ENCODE results near the gene EFHC1.
"Not testable (repeated sequence)": the region's sequence is repeated elsewhere in the genome, so short reads cannot be mapped to it uniquely, and the experiment has no call there.

The EFHC1 gene

GRCh38 chr6:52438926-52439325 is 18.8 kb downstream of the EFHC1 start:
- Histone ChIP-seq H3K79me2 (ENCODE audit: low read length) (no peaks in the 10 kb centered on the region), H3K27me3 (replicated peaks; ENCODE audit: insufficient read depth, low read length) (no peaks in the 10 kb centered on the region), H3K9ac (ENCODE audit: low read length) (no peak overlapping the region), H3K4me2 (ENCODE audit: low read depth, low read length) (no peak overlapping the region), H3K4me1 (ENCODE audit: low read length) (no peaks in the 10 kb centered on the region), H3K4me3 (ENCODE audit: low read length) (no peak overlapping the region), H3K27ac (ENCODE audit: low read length) (no peak overlapping the region), H3K36me3 (replicated peaks; ENCODE audit: insufficient read depth, low read length) (no peaks in the 10 kb centered on the region), H2AFZ (ENCODE audit: low read length) (no peak overlapping the region), H3F3A (ENCODE audit: insufficient read depth, low read length) (no peaks in the 10 kb centered on the region), H3K9me2 (replicated peaks; ENCODE audit: insufficient read depth, low read length) (no peaks in the 10 kb centered on the region), H4K20me1 (ENCODE audit: insufficient read depth, low read length) (no peaks in the 10 kb centered on the region), H3K9me3 (replicated peaks; ENCODE audit: insufficient read depth, low read length) (no peaks in the 10 kb centered on the region)
- DNase-seq, result no peak
- TF ChIP-seq EZH2 (optimal IDR thresholded peaks at IDR 0.05; ENCODE audit: low read depth, low read length) (no peak), EZH2phosphoT487 (IDR thresholded peaks at IDR 0.05; ENCODE audit: low read length) (no peak)
- TF ChIP-seq, protein P1, sequence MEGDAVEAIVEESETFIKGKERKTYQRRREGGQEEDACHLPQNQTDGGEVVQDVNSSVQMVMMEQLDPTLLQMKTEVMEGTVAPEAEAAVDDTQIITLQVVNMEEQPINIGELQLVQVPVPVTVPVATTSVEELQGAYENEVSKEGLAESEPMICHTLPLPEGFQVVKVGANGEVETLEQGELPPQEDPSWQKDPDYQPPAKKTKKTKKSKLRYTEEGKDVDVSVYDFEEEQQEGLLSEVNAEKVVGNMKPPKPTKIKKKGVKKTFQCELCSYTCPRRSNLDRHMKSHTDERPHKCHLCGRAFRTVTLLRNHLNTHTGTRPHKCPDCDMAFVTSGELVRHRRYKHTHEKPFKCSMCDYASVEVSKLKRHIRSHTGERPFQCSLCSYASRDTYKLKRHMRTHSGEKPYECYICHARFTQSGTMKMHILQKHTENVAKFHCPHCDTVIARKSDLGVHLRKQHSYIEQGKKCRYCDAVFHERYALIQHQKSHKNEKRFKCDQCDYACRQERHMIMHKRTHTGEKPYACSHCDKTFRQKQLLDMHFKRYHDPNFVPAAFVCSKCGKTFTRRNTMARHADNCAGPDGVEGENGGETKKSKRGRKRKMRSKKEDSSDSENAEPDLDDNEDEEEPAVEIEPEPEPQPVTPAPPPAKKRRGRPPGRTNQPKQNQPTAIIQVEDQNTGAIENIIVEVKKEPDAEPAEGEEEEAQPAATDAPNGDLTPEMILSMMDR (IDR thresholded peaks at IDR 0.05; ENCODE audit: low read length), result no peak

GRCh38 chr6:52454556-52454955 is 34.4 kb downstream of the EFHC1 start:
- DNase-seq, result no peak
- no peak overlapping the region for H3K4me3 ChIP-seq (ENCODE audit: low read length)
- H3K4me2 ChIP-seq (ENCODE audit: low read depth, low read length), result no peak overlapping the region
- H3K4me1 ChIP-seq (ENCODE audit: low read length), result no peaks in the 10 kb centered on the region
- H3K27me3 ChIP-seq (replicated peaks; ENCODE audit: insufficient read depth, low read length), result no peaks in the 10 kb centered on the region
- H2AFZ ChIP-seq (ENCODE audit: low read length), result no peak overlapping the region
- no peaks in the 10 kb centered on the region for H3K36me3 ChIP-seq (replicated peaks; ENCODE audit: insufficient read depth, low read length)
- no peak overlapping the region for H3K9ac ChIP-seq (ENCODE audit: low read length)
- H3K9me2 ChIP-seq (replicated peaks; ENCODE audit: insufficient read depth, low read length), result no peaks in the 10 kb centered on the region
- H3K27ac ChIP-seq (ENCODE audit: low read length), result no peak overlapping the region
- H3F3A ChIP-seq (ENCODE audit: insufficient read depth, low read length), result no peaks in the 10 kb centered on the region
- no peak for TF ChIP-seq EZH2phosphoT487 (IDR thresholded peaks at IDR 0.05; ENCODE audit: low read length)
- TF ChIP-seq EZH2 (optimal IDR thresholded peaks at IDR 0.05; ENCODE audit: low read depth, low read length), result no peak
- TF ChIP-seq, protein P1 (IDR thresholded peaks at IDR 0.05; ENCODE audit: low read length), result no peak
- H3K79me2 ChIP-seq (ENCODE audit: low read length), result no peaks in the 10 kb centered on the region
- no peaks in the 10 kb centered on the region for H3K9me3 ChIP-seq (replicated peaks; ENCODE audit: insufficient read depth, low read length)
- H4K20me1 ChIP-seq (ENCODE audit: insufficient read depth, low read length), result no peaks in the 10 kb centered on the region

DNA sequence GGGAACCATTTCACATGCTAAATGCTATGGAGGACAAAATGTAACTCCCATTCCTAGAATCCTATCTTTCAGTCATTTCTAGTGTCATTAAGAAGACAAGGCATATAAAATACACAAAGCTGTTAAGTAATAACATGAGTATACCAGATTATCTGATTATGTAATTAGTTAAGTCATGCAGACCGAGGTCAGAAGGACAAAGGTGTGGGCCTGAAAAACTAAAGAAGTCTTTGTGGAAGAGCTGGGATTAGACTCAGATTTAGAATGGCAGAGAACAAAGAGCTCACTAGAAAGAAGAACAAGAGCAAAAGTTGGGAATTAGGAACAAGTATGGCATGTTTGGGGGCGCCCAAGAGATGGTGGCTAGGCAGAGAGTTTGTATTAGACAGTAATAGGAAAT is 37.0 kb downstream of the EFHC1 start:
- no peak for DNase-seq
- H3K27me3 ChIP-seq (replicated peaks; ENCODE audit: insufficient read depth, low read length), result no peaks in the 10 kb centered on the region
- H3K27ac ChIP-seq (ENCODE audit: low read length), result no peak overlapping the region
- H3K9me3 ChIP-seq (replicated peaks; ENCODE audit: insufficient read depth, low read length), result no peaks in the 10 kb centered on the region
- H3K4me1 ChIP-seq (ENCODE audit: low read length), result no peaks in the 10 kb centered on the region
- no peaks in the 10 kb centered on the region for H3K36me3 ChIP-seq (replicated peaks; ENCODE audit: insufficient read depth, low read length)
- no peaks in the 10 kb centered on the region for H4K20me1 ChIP-seq (ENCODE audit: insufficient read depth, low read length)
- H2AFZ ChIP-seq (ENCODE audit: low read length), result no peak overlapping the region
- H3K4me3 ChIP-seq (ENCODE audit: low read length), result no peak overlapping the region
- no peaks in the 10 kb centered on the region for H3K79me2 ChIP-seq (ENCODE audit: low read length)
- no peak overlapping the region for H3K4me2 ChIP-seq (ENCODE audit: low read depth, low read length)
- H3F3A ChIP-seq (ENCODE audit: insufficient read depth, low read length), result no peaks in the 10 kb centered on the region
- H3K9me2 ChIP-seq (replicated peaks; ENCODE audit: insufficient read depth, low read length), result no peaks in the 10 kb centered on the region
- TF ChIP-seq EZH2 (optimal IDR thresholded peaks at IDR 0.05; ENCODE audit: low read depth, low read length) (no peak), EZH2phosphoT487 (IDR thresholded peaks at IDR 0.05; ENCODE audit: low read length) (no peak)
- TF ChIP-seq, protein P1 (IDR thresholded peaks at IDR 0.05; ENCODE audit: low read length), result no peak
- H3K9ac ChIP-seq (ENCODE audit: low read length), result no peak overlapping the region

GRCh38 chr6:52461194-52461593 is 41.1 kb downstream of the EFHC1 start:
- not testable (repeated sequence) for H2AFZ ChIP-seq (ENCODE audit: low read length); DNase-seq

More at GRCh38 chr6:52461194-52461593, 41.1 kb downstream of the EFHC1 start:
- not testable (repeated sequence) for H3K79me2 ChIP-seq (ENCODE audit: low read length); H3K27me3 ChIP-seq (replicated peaks; ENCODE audit: insufficient read depth, low read length); H3K4me1 ChIP-seq (ENCODE audit: low read length); H3K9ac ChIP-seq (ENCODE audit: low read length); H3K27ac ChIP-seq (ENCODE audit: low read length); H3K4me2 ChIP-seq (ENCODE audit: low read depth, low read length); H4K20me1 ChIP-seq (ENCODE audit: insufficient read depth, low read length); H3K9me3 ChIP-seq (replicated peaks; ENCODE audit: insufficient read depth, low read length); H3K36me3 ChIP-seq (replicated peaks; ENCODE audit: insufficient read depth, low read length); H3K4me3 ChIP-seq (ENCODE audit: low read length); H3K9me2 ChIP-seq (replicated peaks; ENCODE audit: insufficient read depth, low read length); H3F3A ChIP-seq (ENCODE audit: insufficient read depth, low read length)
